HEK293 (cell line): Measurements from ENCODE around the gene IFIT5.
"Not testable (repeated sequence)": the region's sequence is repeated elsewhere in the genome, so short reads cannot be mapped to it uniquely, and the experiment has no call there.

ENCODE experiments used
- CTCF ChIA-PET: fragments of 350-600 bp; formaldehyde crosslinking; extraction: SDS; loops from one replicate; lab custom pipeline; 2021; ENCODE audit warnings: antibody characterized with exemption; lab: Yijun Ruan, JAX
- POLR2A ChIA-PET: fragments of 300-600 bp; formaldehyde crosslinking; extraction: SDS; loops from one replicate; lab custom pipeline; 2020; ENCODE audit warnings: antibody characterized with exemption, inconsistent platforms; lab: Yijun Ruan, JAX
- H3K27ac ChIP-seq: fragments of 200-500 bp; sonication (Bioruptor generic); 2 replicates; pipeline ENCODE4 v1.5.1; 2014; ENCODE audit warnings: low read depth, low read length, control low read depth, inconsistent platforms; ENCODE audit errors: extremely low read depth
- H3K36me3 ChIP-seq, 2 experiments: fragments of 200-500 bp in 1 of 2; sonication (Bioruptor generic) in 1 of 2; 1 replicate in 1 of 2; 2 replicates in 1 of 2; pipeline ENCODE4 v1.5.1; 2014 to 2017; ENCODE audit warnings: inconsistent platforms in 2 of 2, low read length in 2 of 2; ENCODE audit not compliant: control insufficient read depth in 2 of 2, insufficient read depth in 1 of 2
- H3K4me1 ChIP-seq: fragments of 200-500 bp; sonication (Bioruptor generic); 2 replicates; pipeline ENCODE4 v1.5.1; 2014; ENCODE audit warnings: mild to moderate bottlenecking, low read length, inconsistent platforms; ENCODE audit not compliant: control insufficient read depth, insufficient read depth
- H3K4me3 ChIP-seq: 2 replicates; pipeline ENCODE4 v1.5.1; 2011; ENCODE audit warnings: low read depth, mild to moderate bottlenecking, control low read depth, low read length, moderate library complexity
- H3K9me3 ChIP-seq: fragments of 200-500 bp; sonication (Bioruptor generic); 2 replicates; pipeline ENCODE4 v1.5.1; 2014; ENCODE audit warnings: low read depth, low read length, inconsistent platforms; ENCODE audit not compliant: control insufficient read depth, insufficient read depth
- BCL11B ChIP-seq: fragments of 450-650 bp; formaldehyde crosslinking; IDR thresholded peaks from 2 replicates; pipeline ENCODE4 v1.5.1; 2016; ENCODE audit warnings: low read depth, missing biosample characterization, missing genetic modification characterization
- IKZF3 ChIP-seq: fragments of 450-650 bp; IDR thresholded peaks from 2 replicates; pipeline ENCODE4 v1.5.0; 2018; ENCODE audit warnings: missing biosample characterization, mild to moderate bottlenecking, missing genetic modification characterization, moderate library complexity
- SCRT2 ChIP-seq: fragments of 450-650 bp; formaldehyde crosslinking; IDR thresholded peaks from 2 replicates; pipeline ENCODE4 v1.5.1; 2016; ENCODE audit warnings: missing biosample characterization, missing genetic modification characterization
- SP2 ChIP-seq: fragments of 450-650 bp; formaldehyde crosslinking; IDR thresholded peaks from 2 replicates; pipeline ENCODE4 v1.5.1; 2016; ENCODE audit warnings: missing biosample characterization, missing genetic modification characterization
- TF ChIP-seq, protein P1 (sequence below): fragments of 450-650 bp; formaldehyde crosslinking; IDR thresholded peaks from 2 replicates; pipeline ENCODE4 v1.5.1; 2016; ENCODE audit warnings: missing biosample characterization, missing genetic modification characterization

The IFIT5 gene

DNA sequence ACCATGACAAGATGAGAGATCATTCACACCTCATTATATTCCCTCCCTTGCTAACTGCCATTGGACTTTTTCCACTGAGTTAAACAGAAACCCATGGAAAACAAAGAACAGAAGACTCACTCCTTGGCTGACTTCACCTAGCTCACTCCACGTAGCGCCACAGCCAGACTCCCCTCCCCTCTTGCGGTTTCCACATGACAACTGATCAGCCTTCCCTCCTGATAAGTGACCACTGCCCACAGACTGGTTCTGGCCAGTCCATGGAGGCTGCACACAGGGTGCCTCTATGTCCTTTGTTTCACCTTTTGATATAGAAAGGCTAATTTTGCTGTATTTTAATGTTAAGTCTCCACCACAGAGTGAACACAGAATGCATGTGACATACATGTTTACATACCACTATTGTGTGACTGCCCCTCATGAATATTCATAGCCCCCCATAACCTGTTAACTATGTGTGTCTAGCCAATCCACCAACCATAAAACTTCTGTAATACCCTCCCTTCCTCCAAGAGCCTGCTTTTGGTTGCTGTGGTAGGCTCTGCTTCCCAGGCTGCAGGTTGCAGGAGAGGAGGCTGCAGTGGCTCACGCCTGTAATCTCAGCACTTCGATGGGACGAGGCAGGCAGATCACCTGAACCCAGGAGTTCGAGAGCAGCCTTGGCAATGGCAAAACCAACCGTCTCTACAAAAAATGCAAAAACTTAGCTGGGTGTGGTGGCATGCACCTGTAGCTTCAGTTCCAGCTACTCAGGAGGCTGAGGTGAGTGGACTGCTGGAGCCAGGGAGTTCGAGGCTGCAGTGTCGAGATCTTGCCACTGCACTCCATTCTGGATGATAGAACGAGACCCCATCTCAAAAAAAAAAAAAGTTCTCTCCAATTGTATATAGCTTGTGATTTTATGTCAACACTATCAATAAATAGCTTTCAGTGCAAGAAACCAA is 10.0 kb upstream of the IFIT5 start:
- Histone ChIP-seq H3K36me3 (peaks cover 0 to 10% of the 10 kb centered on the region in 2 experiments; a peak in 1 of 3 replicates), H3K9me3 (no peaks in the 10 kb centered on the region)
- ChIA-PET CTCF (interaction anchor here (0.6 to 0.7 kb wide), 3 partner anchors 8 to 1297 kb away, joined by 3 to 5 read pairs (median 3); no protein-coding TSS in a partner anchor), POLR2A (no interaction called here)
- TF ChIP-seq SCRT2 (peak; percentile 71), IKZF3 (tag by site-specific recombination) (no peak), BCL11B (tag by site-specific recombination) (no peak)
- TF ChIP-seq, protein P1, sequence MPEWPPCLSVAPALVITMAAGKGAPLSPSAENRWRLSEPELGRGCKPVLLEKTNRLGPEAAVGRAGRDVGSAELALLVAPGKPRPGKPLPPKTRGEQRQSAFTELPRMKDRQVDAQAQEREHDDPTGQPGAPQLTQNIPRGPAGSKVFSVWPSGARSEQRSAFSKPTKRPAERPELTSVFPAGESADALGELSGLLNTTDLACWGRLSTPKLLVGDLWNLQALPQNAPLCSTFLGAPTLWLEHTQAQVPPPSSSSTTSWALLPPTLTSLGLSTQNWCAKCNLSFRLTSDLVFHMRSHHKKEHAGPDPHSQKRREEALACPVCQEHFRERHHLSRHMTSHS (tag by site-specific recombination) = no peak
- TF ChIP-seq, all 188 proteins: peak for 1
- Histone ChIP-seq H3K27ac (no peak overlapping the region), H3K4me1 (no peaks in the 10 kb centered on the region), H3K4me3 (no peak overlapping the region)

DNA sequence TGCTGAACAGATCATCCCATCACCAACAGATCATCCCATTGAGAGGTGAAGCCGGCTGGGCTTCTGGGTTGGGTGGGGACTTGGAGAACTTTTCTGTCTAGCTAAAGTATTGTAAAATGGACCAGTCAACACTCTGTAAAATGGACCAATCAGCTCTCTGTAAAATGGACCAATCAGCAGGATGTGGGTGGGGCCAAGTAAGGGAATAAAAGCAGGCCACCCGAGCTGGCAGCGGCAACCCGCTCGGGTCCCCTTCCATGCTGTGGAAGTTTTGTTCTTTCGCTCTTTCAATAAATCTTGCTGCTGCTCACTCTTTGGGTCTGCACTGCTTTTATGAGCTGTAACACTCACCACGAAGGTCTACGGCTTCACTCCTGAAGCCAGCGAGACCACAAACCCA is 8.2 kb upstream of the IFIT5 start:
- CTCF ChIA-PET, H3K4me3 ChIP-seq, H3K27ac ChIP-seq, H3K4me1 ChIP-seq, POLR2A ChIA-PET, H3K9me3 ChIP-seq: not testable (repeated sequence)
- H3K36me3 ChIP-seq = peaks cover 0 to 10% of the 10 kb centered on the region in 2 experiments; a peak in 1 of 3 replicates

DNA sequence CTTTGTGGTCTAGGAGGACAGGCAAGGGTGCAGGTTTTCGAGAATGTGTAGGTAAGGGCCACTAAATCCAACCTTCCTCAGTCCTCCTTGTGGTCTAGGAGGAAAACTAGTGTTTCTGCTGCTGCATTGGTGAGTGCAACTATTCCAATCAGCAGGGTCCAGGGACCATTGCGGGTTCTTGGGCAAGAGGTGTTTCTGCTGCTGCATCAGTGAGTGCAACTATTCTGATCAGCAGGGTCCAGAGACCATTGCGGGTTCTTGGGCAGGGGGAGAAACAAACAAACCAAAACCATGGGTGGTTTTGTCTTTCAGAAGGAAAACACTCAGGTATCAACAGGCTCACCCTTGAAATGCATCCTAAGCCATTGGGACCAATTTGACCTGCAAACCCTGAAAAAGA is 6.6 kb upstream of the IFIT5 start:
- H3K9me3 ChIP-seq, POLR2A ChIA-PET, H3K4me3 ChIP-seq, H3K36me3 ChIP-seq, CTCF ChIA-PET, H3K4me1 ChIP-seq, H3K27ac ChIP-seq: not testable (repeated sequence)

DNA sequence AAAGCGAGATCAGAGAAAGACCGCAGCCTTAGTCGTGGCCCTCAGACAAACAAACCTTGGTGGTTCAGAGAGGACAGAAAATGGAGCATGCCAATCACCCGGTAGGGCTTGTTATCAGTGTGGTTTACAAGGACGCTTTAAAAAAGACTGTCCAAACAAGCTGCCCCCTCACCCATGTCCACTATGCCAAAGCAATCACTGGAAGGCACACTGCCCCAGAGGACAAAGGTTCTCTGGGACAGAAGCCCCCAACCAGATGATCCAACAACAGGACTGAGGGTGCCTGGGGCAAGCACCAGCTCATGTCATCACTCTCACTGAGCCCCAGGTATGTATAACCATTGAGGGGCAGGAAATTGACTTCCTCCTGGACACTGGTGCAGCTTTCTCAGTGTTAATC is 5.1 kb upstream of the IFIT5 start:
- H3K4me1 ChIP-seq, POLR2A ChIA-PET, H3K4me3 ChIP-seq, H3K9me3 ChIP-seq, CTCF ChIA-PET, H3K27ac ChIP-seq, H3K36me3 ChIP-seq: not testable (repeated sequence)

DNA sequence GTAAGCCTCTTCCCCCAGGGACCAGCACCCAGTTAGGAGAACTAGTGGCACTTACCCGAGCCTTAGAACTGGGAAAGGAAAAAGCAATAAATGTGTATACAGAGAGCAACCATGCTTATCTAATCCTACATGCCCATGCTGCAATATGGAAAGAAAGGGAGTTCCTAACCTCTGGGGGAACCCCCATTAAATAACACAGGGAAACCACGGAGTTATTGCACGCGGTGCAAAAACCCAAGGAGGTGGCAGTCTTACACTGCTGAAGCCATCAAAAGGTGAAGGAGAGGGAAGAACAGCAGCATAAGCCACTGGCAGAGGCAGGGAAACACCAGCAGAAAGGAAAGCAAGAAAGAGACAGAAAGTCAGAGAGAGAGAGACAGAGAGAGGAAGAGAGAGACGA is 3.8 kb upstream of the IFIT5 start:
- POLR2A ChIA-PET = not testable (repeated sequence)

DNA sequence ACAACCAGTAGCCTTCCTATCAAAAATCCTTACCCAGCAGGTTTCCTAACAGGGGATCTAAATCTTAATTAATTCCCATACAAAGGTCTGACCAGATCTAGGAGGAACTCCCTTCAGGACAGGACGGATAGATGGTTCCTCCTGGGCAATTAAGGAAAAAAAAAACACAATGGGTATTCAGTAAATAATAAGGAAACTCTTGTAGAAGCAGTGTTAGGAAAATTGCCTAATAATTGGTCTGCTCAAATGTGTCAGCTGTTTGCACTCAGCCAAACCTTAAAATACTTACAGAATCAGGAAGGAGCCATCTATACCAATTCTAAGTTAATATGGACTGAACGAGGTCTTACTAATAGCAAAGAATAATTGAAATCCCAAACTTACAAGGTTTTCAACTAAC is 3.2 kb upstream of the IFIT5 start:
- CTCF ChIA-PET, H3K4me1 ChIP-seq, H3K4me3 ChIP-seq, POLR2A ChIA-PET, H3K9me3 ChIP-seq, H3K27ac ChIP-seq, H3K36me3 ChIP-seq: not testable (repeated sequence)

More for the DNA sequence above, 3.8 kb upstream of the IFIT5 start:
- H3K27ac ChIP-seq, CTCF ChIA-PET, H3K4me3 ChIP-seq, H3K36me3 ChIP-seq, H3K9me3 ChIP-seq, H3K4me1 ChIP-seq: not testable (repeated sequence)

DNA sequence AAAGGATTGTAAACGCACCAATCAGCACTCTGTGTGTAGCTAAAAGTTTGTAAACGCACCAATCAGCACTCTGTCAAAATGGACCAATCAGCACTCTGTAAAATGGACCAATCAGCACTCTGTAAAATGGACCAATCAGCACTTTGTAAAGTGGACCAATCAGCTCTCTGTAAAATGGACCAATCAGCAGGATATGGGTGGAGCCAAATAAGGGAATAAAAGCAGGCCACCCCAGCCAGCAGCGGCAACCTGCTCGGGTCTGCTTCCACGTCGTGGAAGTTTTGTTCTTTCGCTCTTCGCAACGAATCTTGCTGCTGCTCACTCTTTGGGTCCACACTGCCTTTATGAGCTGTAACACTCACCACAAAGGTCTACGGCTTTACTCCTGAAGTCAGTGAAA is 2.1 kb upstream of the IFIT5 start:
- POLR2A ChIA-PET = interaction anchor here (1.1 kb wide), 1 partner anchor 289 kb away, joined by 5 read pairs; the partner anchor contains the start of gene KIF20B
- H3K9me3 ChIP-seq, H3K4me1 ChIP-seq, H3K27ac ChIP-seq, H3K4me3 ChIP-seq, CTCF ChIA-PET, H3K36me3 ChIP-seq: not testable (repeated sequence)
- TF ChIP-seq SP2 = 0 out of 2 replicates have a peak, but pooled peaks have one; percentile 27
